HG03442 (cell line): ENCODE measurements around the gene ZSWIM6.

Experiments
- ATAC-seq: cut with Tn5 transposase; IDR thresholded peaks from one replicate; pipeline ENCODE4 v1.9.1; 2021; ENCODE audit warnings: mild to moderate bottlenecking, moderate library complexity; ENCODE audit not compliant: unreplicated experiment

The ZSWIM6 gene

DNA sequence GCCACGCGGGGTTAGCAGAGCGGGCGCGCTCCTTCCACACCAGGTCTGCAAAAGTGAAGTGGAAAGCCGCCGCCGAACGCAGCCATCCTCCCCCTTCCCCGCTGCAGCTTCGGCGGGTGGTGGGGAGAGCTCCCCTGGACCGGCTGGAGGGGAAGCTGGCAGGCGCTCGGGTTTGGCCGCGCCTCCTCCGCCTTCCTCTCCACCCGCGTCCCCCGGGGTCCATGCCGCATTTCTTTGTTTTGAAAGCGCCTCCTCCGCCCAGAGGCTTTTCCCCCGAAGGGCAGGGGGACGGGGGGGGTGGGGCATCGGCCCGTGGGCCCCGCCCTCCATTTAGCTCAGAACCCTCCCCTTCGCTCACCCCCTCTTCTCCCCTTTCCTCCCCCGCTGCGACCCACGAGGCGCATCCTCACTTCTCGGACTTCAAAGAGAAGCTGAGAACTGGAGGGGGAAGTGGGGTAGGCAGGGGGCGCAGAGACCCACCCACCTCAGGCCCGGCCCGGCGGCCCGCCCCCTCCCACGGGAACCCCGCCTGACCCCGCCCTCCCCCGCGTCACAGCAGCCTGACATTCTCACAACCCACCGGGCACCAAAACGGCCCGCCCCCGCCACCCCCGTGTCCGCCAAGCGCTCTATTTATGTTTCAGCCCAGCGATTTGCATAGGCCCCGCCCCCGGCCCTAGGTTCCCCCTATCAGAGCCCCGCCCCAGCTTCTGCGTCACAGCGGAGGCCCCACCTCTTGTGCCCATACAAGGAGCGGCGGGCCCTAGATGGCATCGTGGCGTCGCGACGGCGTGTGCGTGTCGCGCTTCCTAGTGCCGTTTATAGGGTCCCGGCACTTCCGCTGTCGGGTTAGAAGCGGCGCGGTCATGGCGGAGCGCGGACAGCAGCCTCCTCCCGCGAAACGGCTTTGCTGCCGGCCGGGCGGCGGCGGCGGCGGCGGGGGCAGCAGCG, at the start of gene ZSWIM6:
TSS of gene ZSWIM6 (plus strand) at position 852 of the 951 bp plus-strand sequence. CDS start at position 867, 15 bp downstream.
- ATAC-seq: peak; percentile 64

DNA sequence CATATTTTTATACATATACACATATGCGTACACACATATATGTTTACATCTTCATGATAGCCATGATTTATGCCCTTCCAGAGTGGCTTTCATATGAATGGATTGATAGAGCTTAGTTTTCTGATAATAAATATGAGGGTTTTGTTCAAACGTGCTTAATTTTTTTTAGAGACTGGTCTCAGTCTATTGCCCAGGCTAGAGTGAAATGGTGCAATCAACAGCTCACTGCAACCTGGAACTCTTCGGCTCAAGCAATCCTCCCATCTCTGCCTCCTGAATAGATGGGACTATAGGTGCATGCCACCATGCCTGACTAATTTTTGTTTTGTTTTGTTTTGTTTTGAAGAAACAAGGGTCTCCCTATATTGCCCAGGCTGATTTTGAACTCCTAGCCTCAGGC, 48.6 kb upstream of the ZSWIM6 start:
- ATAC-seq: no peak

DNA sequence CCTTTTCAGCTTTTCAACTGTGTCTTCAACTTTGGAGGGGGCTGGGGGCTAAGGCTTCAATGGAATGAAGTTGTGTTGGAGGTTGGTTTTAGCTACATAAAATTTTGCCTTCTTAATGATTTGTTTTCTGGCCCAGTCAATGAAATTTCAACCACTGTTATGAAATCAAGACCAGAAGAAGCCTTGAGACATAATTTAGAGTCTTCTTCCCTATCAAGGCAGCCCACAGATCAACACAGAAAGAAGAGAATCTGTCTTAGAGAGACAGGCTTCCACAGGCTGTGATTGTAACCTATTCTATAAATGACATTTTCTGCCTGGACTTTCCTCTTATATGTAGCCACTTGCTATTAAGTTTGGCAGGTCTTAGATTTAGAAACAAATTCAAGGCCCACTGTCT, 46.5 kb upstream of the ZSWIM6 start:
- no peak for ATAC-seq

DNA sequence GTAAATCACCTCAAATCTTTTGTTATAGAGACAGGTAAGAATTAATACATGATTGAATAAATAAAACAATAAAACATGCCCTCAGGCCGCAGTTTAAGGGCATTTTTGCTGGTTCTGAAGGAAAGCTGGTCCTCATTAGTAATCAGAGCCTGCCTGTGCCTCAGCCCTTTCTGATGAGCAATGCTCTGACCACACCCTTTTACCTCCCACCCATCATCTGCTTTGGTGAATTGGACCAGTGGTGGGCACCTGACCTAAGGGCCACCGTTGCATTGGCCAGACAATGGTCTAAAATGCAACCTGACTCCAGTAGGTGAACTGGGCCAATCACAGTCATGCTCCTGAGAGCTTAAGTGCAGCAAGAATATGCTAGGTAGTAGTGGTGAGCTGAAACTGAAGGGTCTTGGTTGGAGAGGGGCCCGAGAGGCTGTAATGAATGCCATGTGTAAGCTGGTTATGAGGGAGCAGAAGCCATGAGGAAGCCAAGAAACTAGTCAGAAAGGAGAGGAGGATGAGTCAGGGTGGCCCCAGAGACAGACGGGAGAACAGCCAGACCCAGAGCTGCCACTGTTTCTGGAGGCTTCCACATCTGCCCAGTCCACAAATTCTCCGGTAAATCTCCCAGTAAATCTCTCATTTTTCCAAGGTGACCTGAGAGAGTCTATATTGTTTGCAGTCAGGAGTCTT, 45.5 kb upstream of the ZSWIM6 start:
- ATAC-seq: no peak

DNA sequence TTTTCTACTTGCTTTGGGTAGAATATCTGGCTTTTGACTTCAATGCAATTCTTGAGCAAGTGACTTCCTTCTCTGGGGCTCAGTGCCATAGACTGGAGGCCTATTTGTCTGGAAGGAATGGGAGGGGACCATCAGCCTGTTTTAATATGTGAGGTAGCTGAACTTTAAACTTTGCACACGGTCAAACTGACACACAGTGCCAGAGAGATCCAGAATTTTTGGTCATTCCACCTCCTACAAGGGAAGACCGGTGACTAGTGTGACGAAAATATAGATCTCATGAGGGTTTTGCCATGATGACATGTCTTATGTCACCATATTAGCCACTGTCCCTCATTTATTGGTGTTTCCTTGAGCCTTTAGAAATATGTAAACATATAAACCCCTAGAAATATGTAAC, 44.6 kb upstream of the ZSWIM6 start:
- ATAC-seq: no peak

DNA sequence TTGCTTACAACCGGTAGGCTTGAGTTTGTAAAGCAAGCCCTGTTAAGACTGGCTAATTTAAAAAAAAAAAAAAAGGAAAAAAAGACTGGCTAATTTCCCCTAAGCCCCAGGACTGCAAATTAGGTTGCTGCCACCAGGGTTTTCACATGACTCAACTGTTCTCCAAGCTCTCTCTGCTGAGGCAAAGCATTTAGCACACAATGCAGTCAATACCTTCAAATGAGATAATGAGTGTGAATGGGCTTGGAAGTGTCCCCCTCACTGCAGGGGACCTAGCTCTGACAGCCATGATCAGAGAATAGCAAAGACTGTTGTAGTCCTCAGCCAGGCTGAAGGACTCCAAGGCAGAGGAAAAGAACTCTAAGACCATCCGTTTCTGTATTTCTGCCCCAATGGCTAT, 42.8 kb upstream of the ZSWIM6 start:
- ATAC-seq: no peak

DNA sequence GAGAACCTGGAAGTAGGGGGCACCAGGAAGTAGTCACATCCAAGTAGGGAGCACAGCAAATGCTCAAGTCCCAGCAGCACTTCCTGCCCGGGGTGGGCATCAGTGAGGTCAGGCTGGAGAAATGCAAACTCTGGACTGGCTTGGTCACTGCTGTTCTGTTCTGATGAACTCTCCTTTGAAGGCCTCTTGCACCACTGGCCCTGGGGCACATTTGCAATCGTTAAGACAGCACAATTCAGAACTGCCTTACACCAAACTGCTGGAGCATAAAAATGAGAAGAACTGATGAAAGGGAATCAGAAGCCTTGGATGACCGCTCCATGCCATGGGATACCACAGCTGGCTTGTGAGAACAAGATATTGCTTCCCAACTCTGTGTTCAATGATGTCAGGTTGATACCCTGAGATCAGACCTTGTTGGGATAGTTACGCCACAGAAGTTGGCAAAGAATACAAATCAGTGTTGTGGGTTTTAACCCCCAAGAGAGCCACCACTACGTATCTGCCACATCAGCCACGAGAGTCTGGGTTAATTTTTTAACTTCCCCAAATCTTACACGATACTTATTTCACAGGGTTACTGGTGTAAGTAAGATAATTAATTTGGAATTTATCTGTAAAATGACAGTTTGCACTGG, 42.3 kb upstream of the ZSWIM6 start:
- ATAC-seq: no peak

DNA sequence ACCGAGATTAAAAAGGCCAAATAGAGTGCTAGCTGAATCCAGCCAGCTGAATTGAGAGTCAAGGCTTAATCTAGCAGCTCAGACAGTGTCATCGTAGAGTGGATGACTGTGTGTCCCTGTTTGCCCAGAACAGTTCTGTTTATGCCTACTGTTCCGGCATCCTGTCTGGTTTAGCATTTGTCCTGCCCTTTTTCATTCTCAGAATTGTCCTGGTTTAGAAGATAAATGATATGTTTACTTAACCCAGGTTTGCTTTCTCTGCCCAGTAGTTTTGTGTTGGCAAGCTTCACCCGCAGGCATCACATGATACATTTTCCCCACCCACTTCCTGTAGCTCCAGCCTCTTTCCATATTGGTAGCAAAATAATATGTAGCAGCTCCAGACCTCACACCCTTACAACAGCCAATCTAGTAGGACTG, 41.3 kb upstream of the ZSWIM6 start:
- no peak for ATAC-seq

DNA sequence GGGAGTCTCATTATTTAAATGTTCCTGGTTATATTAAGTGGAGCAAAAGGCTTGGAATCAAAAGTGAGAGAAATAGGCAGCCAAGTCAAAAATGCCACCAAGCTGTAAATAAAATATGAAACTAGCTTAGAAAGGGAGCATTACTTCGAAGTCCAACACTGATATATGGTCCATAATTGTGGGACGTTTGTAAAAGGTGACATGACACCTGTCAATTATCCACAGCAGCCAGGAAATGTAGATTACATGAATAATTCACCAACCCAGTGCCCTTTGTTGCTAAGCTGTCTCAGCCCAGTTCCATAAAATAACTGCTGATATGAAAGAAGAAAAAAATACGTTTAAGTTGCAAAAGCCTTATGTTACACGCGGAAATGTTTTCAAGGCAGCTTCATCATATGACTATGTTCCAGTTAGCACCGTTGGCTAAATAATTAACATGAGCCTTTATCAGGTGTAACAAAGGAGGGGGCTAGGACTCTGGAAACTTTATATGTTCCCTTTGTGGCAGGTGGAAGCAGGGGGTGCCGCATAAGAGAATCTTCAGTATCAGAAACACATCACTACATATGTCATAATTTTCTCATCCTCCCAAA, 39.9 kb upstream of the ZSWIM6 start:
- no peak for ATAC-seq

DNA sequence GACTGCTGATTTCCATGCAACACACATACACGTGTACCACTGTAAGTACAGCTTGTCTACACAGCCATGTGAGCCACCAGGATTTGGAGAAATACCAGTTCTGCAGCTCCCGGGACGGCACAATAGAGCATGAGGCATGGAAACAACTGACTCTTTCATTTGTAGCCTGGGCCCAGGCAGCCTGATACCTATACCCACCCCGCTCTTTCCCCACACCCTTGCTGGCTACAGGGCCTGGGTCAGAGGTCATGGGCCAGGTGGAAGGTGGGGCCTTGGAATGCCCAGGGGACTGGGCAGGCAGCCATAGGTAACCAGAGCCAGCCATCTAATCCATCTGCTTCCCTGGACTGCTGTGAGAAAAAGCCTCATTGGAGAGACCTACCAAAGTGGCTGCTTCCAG, 39.0 kb upstream of the ZSWIM6 start:
- ATAC-seq: no peak

DNA sequence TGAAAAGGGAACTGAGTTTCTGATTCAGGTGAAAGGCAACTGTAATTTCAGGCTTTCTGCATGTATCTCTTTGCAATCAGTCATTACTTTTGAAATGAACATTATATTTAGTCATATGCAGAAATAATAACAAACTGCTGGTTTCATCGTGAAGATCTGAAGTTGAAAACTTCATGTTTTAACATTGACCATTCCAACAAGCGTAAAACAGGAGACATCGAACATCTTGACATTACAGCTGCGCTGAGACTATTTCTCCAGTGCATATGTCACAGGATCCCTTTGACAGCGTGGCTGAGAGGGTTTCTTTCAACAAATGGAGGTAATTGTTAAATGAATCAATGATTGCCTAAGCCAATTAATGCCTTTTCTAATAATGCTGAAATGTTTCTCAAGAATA, 38.2 kb upstream of the ZSWIM6 start:
- ATAC-seq: no peak

DNA sequence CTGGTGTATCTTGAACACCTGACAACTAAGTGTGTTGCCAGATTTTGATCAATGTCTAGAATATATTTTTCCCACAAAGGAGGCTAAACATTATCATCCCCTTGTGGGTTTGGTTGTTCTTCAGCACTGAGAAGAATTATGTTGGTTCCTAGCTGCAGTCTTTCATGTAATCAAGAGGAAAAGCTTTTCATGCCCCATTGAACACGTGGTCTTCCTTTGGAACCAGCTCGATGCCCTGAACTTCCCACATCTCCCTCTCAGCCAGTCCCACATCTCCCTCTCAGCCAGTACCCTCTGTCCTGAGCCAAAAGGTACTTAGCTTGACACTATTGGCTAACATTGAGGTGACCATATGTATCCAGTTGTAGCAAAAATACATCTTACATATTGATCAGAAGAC, 36.7 kb upstream of the ZSWIM6 start:
- ATAC-seq: no peak

DNA sequence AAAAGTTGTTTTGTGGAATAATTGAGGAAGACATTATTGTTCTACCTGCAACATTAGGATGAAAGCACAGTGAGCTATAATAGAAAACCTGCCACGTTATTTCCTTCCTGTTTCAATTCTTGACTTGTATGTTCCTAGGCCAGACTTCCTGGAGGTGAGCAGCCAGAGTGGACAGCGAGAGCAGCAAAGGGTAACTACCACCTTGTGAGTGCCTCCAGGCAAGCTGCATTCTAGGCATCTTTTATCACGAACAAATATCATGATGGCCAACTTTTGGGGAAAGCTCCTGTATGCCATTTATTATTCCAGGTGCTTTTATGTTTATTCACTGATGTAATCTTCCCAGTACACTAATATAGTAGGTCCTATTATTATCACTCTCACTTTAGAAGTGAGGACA, 34.0 kb upstream of the ZSWIM6 start:
- no peak for ATAC-seq

DNA sequence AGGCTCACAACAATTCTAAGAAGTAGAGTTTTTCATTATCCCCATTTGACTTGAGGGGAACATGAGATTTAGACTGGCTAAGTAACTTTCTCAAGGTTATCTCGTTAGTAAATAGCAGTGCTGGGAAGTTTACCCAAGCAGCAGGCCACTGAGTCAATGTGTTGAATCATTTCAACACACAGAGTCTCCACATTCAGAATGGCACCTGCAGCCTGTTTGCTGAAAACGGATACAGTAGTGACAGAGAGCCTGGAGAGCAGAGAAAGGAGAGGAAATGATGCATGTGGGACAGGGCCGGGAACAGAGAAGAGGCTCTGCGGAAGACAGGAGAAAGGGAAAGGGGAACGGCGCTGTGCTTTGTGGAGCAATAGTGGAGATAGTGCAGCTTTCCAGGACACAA, 33.5 kb upstream of the ZSWIM6 start:
- ATAC-seq: no peak

DNA sequence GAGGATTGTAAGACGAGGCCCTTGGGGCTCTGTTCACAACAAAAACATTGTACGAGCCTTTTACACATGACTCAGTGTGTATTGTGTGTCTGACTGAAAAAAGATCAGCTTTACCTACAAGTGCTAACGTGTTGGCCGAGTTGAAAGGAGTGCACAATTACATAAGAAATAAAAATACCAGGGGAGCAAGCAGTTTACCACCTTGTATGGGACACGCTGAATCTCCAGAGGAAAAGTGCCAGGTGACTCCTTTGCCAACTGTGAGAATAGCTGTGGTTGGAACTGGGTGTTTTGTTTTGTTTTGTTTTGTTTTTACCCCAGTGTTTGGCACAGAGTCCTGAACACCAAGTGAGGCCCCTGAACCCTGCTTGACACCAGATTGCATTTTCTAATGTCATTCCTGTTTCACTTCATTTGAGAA, 32.8 kb upstream of the ZSWIM6 start:
- ATAC-seq: no peak

DNA sequence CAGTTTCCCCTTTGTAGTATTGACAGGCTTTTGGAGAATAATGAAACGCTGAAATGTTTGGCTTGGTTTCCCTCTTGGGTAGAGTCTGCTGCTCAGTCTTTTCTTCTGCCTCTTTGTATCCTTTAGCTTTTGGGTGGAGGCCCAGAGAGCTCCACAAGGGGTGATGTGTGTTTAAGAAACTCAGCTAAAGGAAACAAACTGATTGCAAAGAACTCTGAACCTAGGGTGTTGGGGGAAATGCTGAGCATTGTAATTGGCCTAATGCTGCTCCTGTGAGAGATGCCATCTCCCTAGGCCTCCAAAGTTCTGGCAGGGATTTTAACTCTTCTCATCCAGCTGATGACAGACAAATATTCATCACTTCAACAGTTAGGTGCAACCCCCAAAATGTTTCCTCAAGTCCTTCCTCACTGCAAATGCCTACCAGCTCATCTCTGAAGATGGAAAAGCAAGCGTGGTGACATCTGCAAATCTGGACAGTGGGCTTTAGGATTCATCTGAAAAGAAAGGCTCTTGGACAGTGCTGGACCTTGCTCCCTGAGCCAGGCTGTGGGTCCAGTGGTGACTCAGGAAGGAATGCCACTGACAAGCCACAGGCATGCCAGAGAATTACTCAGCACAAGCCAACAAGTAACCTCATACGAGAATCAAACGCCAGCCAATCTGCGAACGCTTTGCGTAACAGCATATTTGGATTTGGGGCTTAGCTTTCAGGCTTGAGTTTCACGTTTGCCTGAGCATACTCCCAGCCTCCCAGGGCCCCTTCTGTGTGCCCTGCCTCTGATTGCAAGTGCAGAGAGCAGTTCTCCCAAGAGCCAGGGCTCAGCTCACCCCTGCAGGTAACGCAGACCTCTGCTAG, 30.5 kb upstream of the ZSWIM6 start:
- ATAC-seq: no peak

DNA sequence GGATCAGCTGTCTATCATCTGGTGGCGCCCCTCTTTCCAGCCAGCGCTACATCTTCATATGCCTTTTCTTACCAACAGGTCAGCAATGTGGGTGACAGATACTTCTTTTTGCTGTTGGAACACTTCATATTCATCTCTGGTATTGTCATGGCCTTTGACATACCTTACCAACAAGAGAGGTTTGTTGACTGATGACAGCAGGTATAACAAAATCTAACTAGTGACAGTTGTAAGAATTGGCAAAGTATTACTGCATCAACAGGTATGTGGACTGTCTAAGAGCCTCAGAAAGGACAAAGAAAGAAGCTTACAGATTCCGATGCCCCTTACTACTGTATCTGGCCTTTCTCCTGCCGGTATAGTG, 29.9 kb upstream of the ZSWIM6 start:
- ATAC-seq: no peak

DNA sequence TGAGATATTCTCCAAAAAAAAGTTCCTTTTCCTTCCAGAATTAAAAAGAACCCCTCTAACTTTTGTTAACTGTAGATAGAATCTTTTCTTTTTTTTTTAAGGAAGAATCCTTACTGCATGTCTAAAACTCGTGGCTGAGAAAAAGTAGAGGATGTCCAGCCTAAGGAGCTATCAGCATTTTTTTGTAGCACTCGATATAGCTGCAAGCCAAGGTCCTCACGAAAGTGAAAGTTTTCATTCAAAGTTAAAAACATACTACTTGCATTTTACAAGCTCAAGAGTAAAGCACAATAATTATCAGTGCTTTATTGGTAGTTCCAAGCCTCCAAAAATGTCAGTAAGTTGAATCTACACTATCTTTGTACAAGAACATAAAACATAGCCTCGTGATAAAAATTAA, 28.7 kb upstream of the ZSWIM6 start:
- ATAC-seq: no peak

DNA sequence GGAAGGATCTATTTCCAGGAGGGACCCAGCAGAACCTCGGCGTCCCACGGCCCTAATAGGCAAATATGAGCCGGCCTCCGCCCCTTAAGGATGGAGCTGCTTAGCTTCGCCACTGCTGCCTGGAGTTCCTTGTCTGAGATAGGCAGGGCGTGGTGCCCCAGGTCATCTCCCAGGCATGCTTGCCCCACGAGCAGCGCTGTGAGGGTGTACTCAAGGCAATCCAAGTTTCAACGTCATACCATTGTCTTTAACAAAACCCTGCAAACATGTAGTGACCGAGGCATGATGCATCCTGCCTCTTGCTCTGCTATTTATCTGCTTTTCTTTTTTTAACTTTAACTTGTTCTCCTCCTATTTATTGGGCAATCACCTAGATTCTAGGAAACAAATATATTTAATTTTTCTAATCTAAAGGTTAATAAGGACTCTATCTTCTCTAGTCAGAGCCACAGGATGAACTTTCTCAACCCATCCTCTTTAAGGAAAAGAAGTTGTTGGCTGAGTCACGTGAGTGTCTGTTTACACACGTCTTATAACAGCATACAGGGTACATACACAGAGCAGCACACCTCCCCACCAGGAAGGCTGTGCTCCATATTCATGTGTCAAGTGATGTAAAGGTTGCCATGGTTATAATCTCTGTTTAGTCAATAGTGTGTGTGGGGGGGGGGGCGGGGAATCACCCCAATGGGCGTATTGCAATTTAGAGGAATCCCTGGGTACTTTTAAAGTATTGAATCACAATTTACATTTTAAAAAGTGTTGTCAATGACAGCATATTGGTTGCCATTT, 27.3 kb upstream of the ZSWIM6 start:
- no peak for ATAC-seq
